HG03196 (cell line): ENCODE measurements around the gene PHF23.
"Not testable (repeated sequence)": the region's sequence is repeated elsewhere in the genome, so short reads cannot be mapped to it uniquely, and the experiment has no call there.

ENCODE experiments used
- ATAC-seq: cut with Tn5 transposase; IDR thresholded peaks from one replicate; pipeline ENCODE4 v1.9.1; 2021; ENCODE audit not compliant: unreplicated experiment

PHF23 gene

GRCh38 chr17:7258731-7259554 lies 19.7 kb upstream of the PHF23 start:
- ATAC-seq = no peak

GRCh38 chr17:7256766-7257456 lies 17.7 kb upstream of the PHF23 start:
- ATAC-seq = no peak

- ATAC-seq = no peak
Measured at GRCh38 chr17:7254511-7254910, 15.3 kb upstream of the PHF23 start.

DNA sequence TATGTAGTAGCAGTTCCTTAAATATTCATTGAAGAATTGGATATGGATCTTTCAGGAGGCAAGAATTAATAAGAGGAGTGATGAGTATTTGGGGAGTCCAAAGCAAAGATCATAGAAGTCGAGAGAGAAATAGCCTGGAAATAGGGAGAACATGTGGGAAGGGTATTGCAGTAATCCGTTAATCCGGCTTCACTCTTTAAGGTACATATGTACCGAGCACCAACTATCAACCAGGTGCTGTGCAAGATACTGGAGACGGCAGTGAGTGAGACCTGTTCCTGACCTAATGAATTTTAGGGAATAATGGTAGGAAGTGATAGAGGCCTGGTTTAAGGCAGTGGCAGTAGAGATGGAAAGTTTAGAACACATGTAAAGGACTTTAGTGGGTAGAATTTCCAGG lies 13.8 kb upstream of the PHF23 start:
- no peak for ATAC-seq

DNA sequence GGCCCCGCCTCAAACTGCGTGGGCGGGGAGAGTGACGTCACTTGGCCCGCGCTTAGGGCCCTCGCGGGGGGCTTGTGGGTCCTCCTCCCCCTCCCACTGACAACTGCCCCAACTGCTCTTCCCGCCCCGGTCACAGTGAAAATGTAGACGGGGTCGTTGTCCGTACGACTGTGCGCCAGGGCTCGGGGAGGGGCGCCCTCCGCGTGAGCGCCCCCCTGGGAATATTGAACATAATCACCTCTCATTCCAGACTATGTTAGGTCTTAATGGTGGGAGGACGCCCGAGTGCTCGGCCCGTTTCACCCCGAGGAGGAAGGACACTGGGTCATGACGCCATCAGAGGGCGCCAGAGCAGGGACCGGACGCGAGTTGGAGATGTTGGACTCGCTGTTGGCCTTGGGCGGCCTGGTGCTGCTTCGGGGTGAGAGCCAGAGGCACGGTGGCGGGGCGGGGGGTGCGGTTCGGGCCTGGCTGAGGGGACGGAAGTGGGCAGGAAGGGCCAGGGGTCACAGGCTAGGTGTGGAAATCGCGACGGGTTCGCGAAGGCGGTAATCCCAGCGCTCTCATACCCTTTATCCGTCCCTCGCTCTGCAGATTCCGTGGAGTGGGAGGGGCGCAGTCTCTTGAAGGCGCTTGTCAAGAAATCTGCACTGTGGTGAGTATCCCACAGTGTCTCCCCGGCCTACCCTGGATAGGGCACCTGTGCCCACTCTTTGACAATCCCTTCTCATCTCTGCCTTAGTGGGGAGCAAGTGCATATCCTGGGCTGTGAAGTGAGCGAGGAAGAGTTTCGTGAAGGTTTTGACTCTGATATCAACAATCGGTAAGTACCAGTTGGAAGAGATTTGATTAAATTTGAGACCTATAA lies 13.2 kb upstream of the PHF23 start, which contains the start of gene ELP5:
ELP5 (plus strand) TSS at position 40 of the 868 bp plus-strand sequence; CDS start at position 376, 336 bp downstream.
- peak; percentile 54 for ATAC-seq

- ATAC-seq = peak; percentile 85
Measured at GRCh38 chr17:7251661-7252175, 12.5 kb upstream of the PHF23 start, which contains the start of gene CTDNEP1. TSS of gene CTDNEP1 (minus strand) at chr17:7251734. CDS start at chr17:7251296, 438 bp downstream.

DNA sequence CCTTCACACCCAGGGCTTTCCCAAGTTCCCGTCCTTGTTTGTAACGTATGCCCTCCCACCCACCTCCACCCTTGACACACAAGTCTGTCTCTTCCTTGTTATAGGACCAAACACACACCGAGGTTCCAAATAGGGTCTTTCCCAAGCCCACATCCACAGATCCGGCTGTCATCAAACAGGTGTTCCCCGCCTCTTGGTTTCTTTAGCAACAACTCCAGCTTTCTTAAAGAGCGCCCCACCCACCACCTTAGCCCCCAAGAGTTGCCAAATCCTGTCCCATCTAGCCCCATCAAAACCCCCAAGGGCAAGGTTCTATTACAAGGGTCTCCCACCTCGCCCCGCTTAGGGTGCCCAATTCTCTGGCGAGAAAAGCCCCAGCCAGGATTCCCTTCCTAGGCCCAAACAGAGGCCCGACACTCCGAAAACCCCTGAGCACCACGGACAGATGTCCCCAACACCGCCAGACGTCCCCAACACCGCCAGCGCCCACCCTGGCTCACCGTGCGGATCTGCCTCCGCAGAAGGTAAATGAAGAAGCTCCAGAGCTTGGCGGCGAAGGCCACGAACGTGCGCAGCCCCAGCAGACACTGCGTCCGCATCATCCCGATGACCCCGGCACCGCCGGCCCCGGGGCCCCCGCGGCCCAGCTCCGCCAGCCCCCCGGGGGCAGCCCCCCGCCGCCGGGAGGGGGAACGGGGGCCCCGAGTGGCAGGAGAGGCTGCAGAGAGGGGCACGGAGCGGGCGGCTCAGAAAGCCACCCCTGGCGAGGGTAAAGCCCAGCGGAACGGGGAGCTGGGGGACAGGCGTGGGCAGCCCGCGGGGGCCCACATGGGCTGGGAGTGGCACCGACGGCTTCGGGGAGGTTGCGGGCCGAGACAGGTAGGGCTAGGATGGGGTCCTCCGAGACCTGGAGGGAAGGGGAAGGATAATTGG lies 11.7 kb upstream of the PHF23 start:
- no peak for ATAC-seq

DNA sequence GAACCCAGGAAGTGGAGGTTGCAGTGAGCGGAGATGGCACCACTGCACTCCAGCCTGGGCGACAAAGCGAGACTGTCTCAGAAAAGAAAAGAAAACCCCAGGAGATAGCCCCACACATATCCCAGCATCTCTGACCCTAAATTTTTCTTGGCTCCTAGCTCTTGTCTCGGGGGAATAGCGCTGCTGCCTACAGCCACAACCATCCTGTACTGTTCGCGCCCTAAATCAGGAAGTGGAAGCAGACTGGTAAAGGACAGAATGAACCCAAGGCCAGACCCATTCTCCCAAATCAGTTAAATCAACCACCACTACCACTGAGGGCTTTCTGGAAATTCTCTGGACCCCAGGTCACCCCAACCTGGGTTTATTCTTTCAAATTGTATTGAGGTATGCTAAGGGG lies 10.6 kb upstream of the PHF23 start:
- ATAC-seq = no peak

GRCh38 chr17:7249214-7249613 lies 10.0 kb upstream of the PHF23 start:
- ATAC-seq = no peak

DNA sequence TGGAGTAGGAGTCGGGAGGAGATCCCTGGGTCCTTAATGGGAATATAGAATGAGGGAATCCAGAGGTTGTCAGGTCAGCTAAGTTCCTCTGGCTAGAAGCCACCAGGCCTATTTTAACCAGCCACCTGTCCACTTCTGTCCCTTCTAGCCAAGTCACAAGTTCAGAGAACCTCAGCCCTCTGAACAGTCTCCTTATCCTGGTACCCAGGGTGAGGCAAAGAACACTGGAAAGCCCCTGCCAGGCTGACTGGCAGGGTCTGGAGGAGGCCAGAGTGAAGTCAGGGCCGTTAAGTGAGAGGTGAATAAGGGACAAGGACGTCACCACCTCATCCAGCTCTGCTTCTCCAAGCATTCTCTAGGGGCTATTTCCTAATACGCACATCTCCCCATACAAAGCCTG lies 9.5 kb upstream of the PHF23 start:
- no peak for ATAC-seq

DNA sequence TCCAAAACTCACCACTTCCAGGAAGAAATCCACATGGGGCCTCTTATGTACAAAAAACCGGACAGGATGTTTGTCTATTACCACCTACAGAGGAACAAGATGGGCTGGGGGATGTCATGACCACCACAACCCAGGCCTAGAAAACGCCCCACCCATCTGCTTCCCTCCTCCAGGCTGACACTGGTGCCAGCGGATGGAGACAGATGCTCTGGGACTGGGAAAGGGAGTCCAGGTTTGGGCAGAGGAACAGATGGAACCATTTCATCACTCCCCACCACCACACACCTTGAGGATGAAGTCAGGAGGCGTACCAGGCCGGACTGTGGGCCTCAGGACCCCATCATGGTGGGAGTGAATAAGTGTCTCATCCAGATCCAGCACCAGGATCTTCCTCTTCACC lies 7.5 kb upstream of the PHF23 start:
- no peak for ATAC-seq

DNA sequence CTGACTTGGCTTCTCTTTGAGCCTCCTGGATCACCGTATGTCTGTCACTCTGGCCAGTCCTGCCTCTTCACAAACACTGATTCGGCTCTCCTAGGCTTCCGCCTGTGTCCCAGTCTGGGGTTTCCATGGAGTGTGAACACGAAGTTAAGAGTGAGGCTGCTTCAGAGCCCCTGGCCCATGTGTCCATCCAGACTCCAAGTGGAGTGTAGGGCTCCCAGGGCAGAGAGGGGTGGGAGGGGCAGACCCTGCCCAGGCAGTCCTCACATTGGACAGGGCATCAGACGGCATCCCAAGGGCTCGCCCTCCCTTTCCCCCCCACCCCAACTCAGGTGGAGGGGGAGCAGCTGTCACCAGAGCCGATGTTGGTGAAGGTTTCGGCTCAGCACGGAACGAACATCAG lies 4.6 kb upstream of the PHF23 start:
- ATAC-seq = not testable (repeated sequence)

- no peak for ATAC-seq
Measured at GRCh38 chr17:7243453-7243729, 4.1 kb upstream of the PHF23 start.

DNA sequence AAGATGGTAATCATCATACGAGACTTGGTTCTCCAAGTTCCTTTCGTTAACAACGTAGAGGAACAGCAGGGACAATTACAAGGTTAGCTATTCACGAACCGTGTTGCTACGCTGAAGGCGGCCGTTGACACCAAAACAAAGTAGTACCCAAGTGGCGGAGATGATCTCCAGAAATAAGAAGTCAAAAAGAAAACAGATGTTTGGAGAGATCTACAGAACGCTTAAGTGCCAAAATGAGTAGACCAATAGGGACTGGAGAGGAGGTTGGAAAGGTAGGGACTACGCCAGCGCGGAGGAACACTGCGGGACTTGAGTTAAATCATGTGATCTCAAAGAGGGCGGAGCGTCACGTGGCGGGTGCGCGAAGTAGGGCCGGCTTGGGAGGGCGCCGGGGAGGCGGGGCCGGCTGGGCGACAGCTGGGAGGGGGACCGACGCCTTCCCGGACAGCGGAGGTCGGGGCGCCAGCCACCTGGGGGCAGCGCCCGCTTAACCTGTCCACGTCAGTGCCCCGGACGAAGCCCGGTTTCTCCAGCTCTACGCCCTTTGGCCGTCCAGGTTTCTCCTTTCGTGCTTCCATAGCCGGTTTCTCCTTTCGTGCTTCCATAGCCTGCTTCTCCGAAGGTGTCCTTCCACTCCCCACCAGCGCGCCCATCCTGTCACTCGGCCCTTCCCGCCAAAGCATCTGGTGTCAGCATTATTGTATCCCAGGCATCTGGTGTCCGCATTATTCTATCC lies 3.6 kb upstream of the PHF23 start:
- ATAC-seq = peak; percentile 40

GRCh38 chr17:7241783-7242716 lies 2.8 kb upstream of the PHF23 start, which contains the start of gene GABARAP:
TSS of gene GABARAP (minus strand) at chr17:7242449. CDS start at chr17:7242330, 119 bp downstream.
- ATAC-seq = peak; percentile 37

- ATAC-seq = no peak
Measured at GRCh38 chr17:7241090-7241733, 2.0 kb upstream of the PHF23 start.

DNA sequence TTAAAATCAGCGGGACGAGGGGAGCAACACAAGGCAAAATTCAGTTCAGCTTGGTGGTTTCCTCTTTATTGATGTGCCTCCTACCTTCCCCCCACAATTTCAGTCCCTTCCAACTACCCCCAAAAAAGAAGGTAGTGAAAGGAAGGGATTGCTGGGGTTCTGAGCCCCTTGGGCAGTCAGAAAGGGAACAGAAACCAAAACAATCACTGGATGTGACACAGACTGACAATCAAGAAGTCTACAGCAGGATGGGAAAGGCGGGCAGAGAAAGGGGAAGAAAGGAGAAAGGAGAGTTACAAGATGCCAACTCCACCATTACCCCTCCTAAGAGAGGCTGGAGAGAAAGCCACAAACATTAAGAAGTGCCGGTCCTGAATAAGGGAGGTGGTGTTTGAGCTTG lies 1.1 kb upstream of the PHF23 start:
- no peak for ATAC-seq
